CD4-positive, alpha-beta T cell (primary cell): ENCODE results near the gene CDC37. TPM values are rescaled to one million over a fixed set of nuclear protein-coding genes. Genes with fewer than 3 reads are reported as not detected.

ENCODE experiments used
- ATAC-seq: fragments of 200-7000 bp; cut with Tn5 transposase; one replicate; pipeline ENCODE4 v1.10.0; 2022; ENCODE audit warnings: mild to moderate bottlenecking; ENCODE audit not compliant: poor library complexity
- CTCF ChIA-PET: fragments of 350-600 bp; sonication (Branson Sonifier 250); formaldehyde crosslinking; loops from one replicate; lab custom pipeline; 2021; ENCODE audit warnings: antibody characterized with exemption, inconsistent platforms; lab: Charles Lee
- POLR2A ChIA-PET: fragments of 350-600 bp; sonication (Branson Sonifier 250); formaldehyde crosslinking; loops from one replicate; lab custom pipeline; 2021; ENCODE audit warnings: antibody characterized with exemption, inconsistent platforms; lab: Charles Lee
- DNase-seq, 14 experiments: peaks; one replicate each; pipeline ENCODE4 v3.0.0-alpha.2; 2013 to 2020; ENCODE audit warnings: mixed read lengths in 2 of 14
- H3K27ac ChIP-seq, 2 donors: one replicate each; pipeline versions ENCODE4 v1.5.1 to v1.7.0; 2013; ENCODE audit warnings: low read length in 2 of 2, low read depth in 1 of 2, mild to moderate bottlenecking in 1 of 2
- H3K27me3 ChIP-seq, 2 experiments: 1 replicate in 1 of 2; 2 replicates in 1 of 2; pipeline versions ENCODE4 v1.6.1 to v1.7.0; 2013; ENCODE audit warnings: low read length in 2 of 2, control low read depth in 1 of 2, mild to moderate bottlenecking in 1 of 2, moderate library complexity in 1 of 2; ENCODE audit not compliant: insufficient read depth in 2 of 2, control insufficient read depth in 1 of 2
- H3K36me3 ChIP-seq: one replicate; pipeline ENCODE4 v1.6.1; 2013; ENCODE audit warnings: low read length, control low read depth; ENCODE audit not compliant: insufficient read depth
- H3K4me1 ChIP-seq: one replicate; pipeline ENCODE4 v1.6.1; 2013; ENCODE audit warnings: low read length, control low read depth; ENCODE audit not compliant: insufficient read depth
- H3K4me3 ChIP-seq: one replicate; pipeline ENCODE4 v1.5.1; 2013; ENCODE audit warnings: mild to moderate bottlenecking, low read length, moderate library complexity
- H3K9me3 ChIP-seq, 2 experiments: 1 replicate in 1 of 2; 2 replicates in 1 of 2; pipeline versions ENCODE4 v1.6.1 to v1.7.0; 2013; ENCODE audit warnings: low read length in 2 of 2, mild to moderate bottlenecking in 2 of 2, control low read depth in 1 of 2, moderate library complexity in 1 of 2; ENCODE audit not compliant: control insufficient read depth in 1 of 2, insufficient read depth in 1 of 2
- H3K27ac Mint-ChIP-seq: one replicate; pipeline ENCODE4 v1.8.0; 2020; ENCODE audit warnings: mixed read lengths
- H3K27me3 Mint-ChIP-seq: one replicate; pipeline ENCODE4 v1.8.0; 2021; ENCODE audit warnings: mixed read lengths
- H3K36me3 Mint-ChIP-seq: one replicate; pipeline ENCODE4 v1.8.0; 2021; ENCODE audit warnings: low read depth, mixed read lengths
- H3K4me1 Mint-ChIP-seq: one replicate; pipeline ENCODE4 v1.8.0; 2021; ENCODE audit warnings: low read depth, mixed read lengths
- H3K4me3 Mint-ChIP-seq: one replicate; pipeline ENCODE4 v1.8.0; 2020; ENCODE audit warnings: mild to moderate bottlenecking, mixed read lengths
- H3K9me3 Mint-ChIP-seq: one replicate; pipeline ENCODE4 v1.8.0; 2020; ENCODE audit warnings: mixed read lengths
- CTCF ChIP-seq: fragments of 200-600 bp; IDR thresholded peaks from one replicate; pipeline ENCODE4 v1.8.0; 2022; ENCODE audit warnings: antibody characterized with exemption, mild to moderate bottlenecking
- intact Hi-C, 2 experiments: fragments of 100-400 bp; cut with DNase I in 1 of 2; cut with micrococcal nuclease in 1 of 2; formaldehyde crosslinking; loops; one replicate each; pipeline versions ENCODE4 v1.15.1 to v1.9.0; 2023 to 2025; cut with DNase I, micrococcal nuclease
- total RNA-seq, 174 experiments: library from RNA in 2 of 174; stranded (reverse) in 2 of 174; gene quantifications; one replicate each; pipeline ENCODE4 v1.2.3 and lab custom pipeline; 2021 to 2026

Gene CDC37
- total RNA-seq, 2 experiments from 2014 or later: 162 to 164 TPM

- Mint-ChIP-seq H3K4me1 (peaks cover 46% of the 10 kb centered on the region), H3K9me3 (no peaks in the 10 kb centered on the region), H3K4me3 (peak overlapping the region; percentile 50), H3K27me3 (peaks cover 75% of the 10 kb centered on the region), H3K36me3 (no peaks in the 10 kb centered on the region), H3K27ac (peak overlapping the region; percentile 53)
- intact Hi-C loops: no loop called here
- Histone ChIP-seq H3K36me3 (no peaks in the 10 kb centered on the region), H3K27ac (no peak overlapping the region), H3K9me3 (peaks cover 0 to 20% of the 10 kb centered on the region in 2 experiments), H3K4me3 (no peak overlapping the region), H3K4me1 (peaks cover 81% of the 10 kb centered on the region), H3K27me3 (peaks cover 71 to 81% of the 10 kb centered on the region in 2 experiments)
- no peak for ATAC-seq
- POLR2A ChIA-PET: interaction anchor here (5.3 kb wide), 1 partner anchor 18 kb away, joined by 27 read pairs; the partner anchor contains the start of gene CDC37
- no peak for DNase-seq
- CTCF ChIA-PET: interaction anchor here (1.4 to 2.0 kb wide), 3 partner anchors 15 to 31 kb away, joined by 5 to 17 read pairs (median 15); no protein-coding TSS in a partner anchor
- no peak for TF ChIP-seq CTCF
Observed at GRCh38 chr19:10422046-10422461, 18.7 kb upstream of the CDC37 start.

GRCh38 chr19:10421240-10422045 is 18.1 kb upstream of the CDC37 start:
- ATAC-seq (no peak), DNase-seq (peak in 2 of 14 experiments; percentile 65 to 66)
- Mint-ChIP-seq H3K4me1 (peaks cover 51% of the 10 kb centered on the region), H3K27me3 (peaks cover 80% of the 10 kb centered on the region), H3K36me3 (peaks cover 4% of the 10 kb centered on the region), H3K4me3 (peak overlapping the region; percentile 50), H3K9me3 (no peaks in the 10 kb centered on the region), H3K27ac (peak overlapping the region; percentile 53)
- ChIA-PET POLR2A (interaction anchor here (0.6 to 5.3 kb wide), 2 partner anchors 17 to 194 kb away, joined by 3 to 27 read pairs; partner anchors contain the start of gene CDC37), CTCF (interaction anchor here (1.3 to 2.0 kb wide), 6 partner anchors 10 to 31 kb away, joined by 4 to 17 read pairs (median 5); no protein-coding TSS in a partner anchor)
- Histone ChIP-seq H3K4me1 (peaks cover 84% of the 10 kb centered on the region), H3K4me3 (no peak overlapping the region), H3K9me3 (peaks cover 0 to 25% of the 10 kb centered on the region in 2 experiments), H3K36me3 (no peaks in the 10 kb centered on the region), H3K27me3 (peaks cover 73 to 83% of the 10 kb centered on the region in 2 experiments), H3K27ac (no peak overlapping the region)
- no peak for TF ChIP-seq CTCF
- intact Hi-C loops: no loop called here

GRCh38 chr19:10420444-10421239 is 17.3 kb upstream of the CDC37 start, which contains the start of gene PDE4A:
Gene PDE4A (plus strand): TSS chr19:10420538. CDS start chr19:10420765, 227 bp downstream.
- Histone ChIP-seq H3K27ac (no peak within 1 kb of the TSS), H3K4me1 (peaks cover 84% of the 10 kb centered on the region), H3K27me3 (peaks cover 73 to 82% of the 10 kb centered on the region in 2 experiments), H3K36me3 (no peaks in the 10 kb centered on the region), H3K9me3 (peaks cover 0 to 25% of the 10 kb centered on the region in 2 experiments), H3K4me3 (peak within 1 kb of the TSS; percentile 13)
- ChIA-PET POLR2A (interaction anchor here (0.6 to 5.3 kb wide), 2 partner anchors 16 to 194 kb away, joined by 3 to 27 read pairs; partner anchors contain the start of gene CDC37), CTCF (interaction anchor here (1.3 to 2.0 kb wide), 6 partner anchors 11 to 30 kb away, joined by 4 to 17 read pairs (median 5); no protein-coding TSS in a partner anchor)
- Mint-ChIP-seq H3K36me3 (peaks cover 5% of the 10 kb centered on the region), H3K4me1 (peaks cover 59% of the 10 kb centered on the region), H3K27me3 (peaks cover 80% of the 10 kb centered on the region), H3K4me3 (peak within 1 kb of the TSS; percentile 61), H3K9me3 (no peaks in the 10 kb centered on the region), H3K27ac (peak within 1 kb of the TSS; percentile 61)
- ATAC-seq: no peak
- DNase-seq: peak in 7 of 14 experiments; percentile 37 to 81 (median 58)
- intact Hi-C loops: no loop called here
- TF ChIP-seq CTCF: no peak
